Activated CD4-positive, alpha-beta T cell treated with anti-CD3 and anti-CD28 coated beads, Interleukin-2, amount 10 ng/mL, durations not matched to agents 7 days and 5 days (primary cell): Measurements from ENCODE around the gene PIGN. TPM values are rescaled to one million over a fixed set of nuclear protein-coding genes. Genes with fewer than 3 reads are reported as not detected.

ENCODE experiments used
- CTCF ChIA-PET: fragments of 350-600 bp; sonication (Branson Sonifier 250); formaldehyde crosslinking; loops from one replicate; lab custom pipeline; 2021; ENCODE audit warnings: antibody characterized with exemption; lab: Charles Lee
- POLR2A ChIA-PET: fragments of 350-600 bp; sonication (Branson Sonifier 250); formaldehyde crosslinking; loops from one replicate; lab custom pipeline; 2021; ENCODE audit warnings: antibody characterized with exemption; lab: Charles Lee
- DNase-seq: peaks from one replicate; pipeline ENCODE4 v3.0.0-alpha.2; 2020
- H3K27ac Mint-ChIP-seq: one replicate; pipeline ENCODE4 v1.8.0; 2021; ENCODE audit warnings: mild to moderate bottlenecking, moderate library complexity, mixed read lengths
- H3K27me3 Mint-ChIP-seq: one replicate; pipeline ENCODE4 v1.8.0; 2021; ENCODE audit warnings: mixed read lengths
- H3K36me3 Mint-ChIP-seq: one replicate; pipeline ENCODE4 v1.8.0; 2021; ENCODE audit warnings: low read depth, mixed read lengths
- H3K4me1 Mint-ChIP-seq: one replicate; pipeline ENCODE4 v1.8.0; 2021; ENCODE audit warnings: mixed read lengths
- H3K4me3 Mint-ChIP-seq: one replicate; pipeline ENCODE4 v1.8.0; 2021; ENCODE audit warnings: mild to moderate bottlenecking, moderate library complexity, mixed read lengths
- H3K9me3 Mint-ChIP-seq: one replicate; pipeline ENCODE4 v1.8.0; 2021; ENCODE audit warnings: mixed read lengths
- total RNA-seq, 2 experiments: library from RNA; stranded (reverse); gene quantifications; one replicate each; pipeline ENCODE4 v1.2.3, GENCODE V29; 2021

Gene PIGN
- total RNA-seq, 2 experiments from 2014 or later = 28.5 to 31.8 TPM

DNA sequence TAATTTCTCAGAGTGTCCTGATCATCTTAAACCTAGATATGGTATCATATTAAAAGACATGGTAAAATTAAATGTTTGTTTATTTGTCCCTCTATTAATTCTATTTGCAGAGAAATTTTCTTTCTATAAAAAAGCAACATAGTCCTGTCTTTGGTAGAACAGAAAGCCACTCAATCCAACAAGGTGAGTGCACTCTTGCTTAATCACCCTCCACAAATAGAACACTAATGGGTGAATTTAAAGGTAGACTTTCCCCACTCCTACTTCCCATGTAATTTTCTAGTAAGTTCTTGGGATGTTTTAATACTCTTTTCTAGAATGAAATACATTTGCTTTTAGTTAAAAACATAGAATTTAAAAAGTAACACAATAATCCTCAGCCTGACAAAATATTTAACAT, 97.7 kb downstream of the PIGN start:
- Mint-ChIP-seq H3K36me3 (peaks cover 19% of the 10 kb centered on the region), H3K27ac (no peak overlapping the region), H3K4me3 (no peak overlapping the region), H3K9me3 (no peaks in the 10 kb centered on the region), H3K27me3 (no peaks in the 10 kb centered on the region), H3K4me1 (peaks cover 19% of the 10 kb centered on the region)
- no peak for DNase-seq
- ChIA-PET POLR2A (no interaction called here), CTCF (no interaction called here)

DNA sequence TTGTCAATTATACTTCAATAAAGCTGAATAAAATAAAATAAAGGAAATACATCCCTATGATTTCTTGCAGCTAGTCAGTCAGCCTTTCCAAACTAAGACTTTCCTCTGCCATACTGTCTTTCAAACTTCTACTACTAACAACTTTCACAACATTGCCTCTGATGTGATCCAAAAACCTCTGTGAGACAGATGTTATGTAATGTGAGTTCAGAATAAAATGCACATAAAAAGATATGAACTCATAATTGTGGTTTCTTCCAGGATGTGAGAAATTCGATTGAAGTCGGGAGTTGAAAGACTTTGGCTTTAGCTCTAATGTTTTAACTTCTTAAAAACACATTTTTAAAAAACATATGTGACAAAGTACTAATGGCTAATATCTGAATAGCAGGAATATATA, 98.7 kb downstream of the PIGN start:
- Mint-ChIP-seq H3K4me1 (peaks cover 19% of the 10 kb centered on the region), H3K27me3 (no peaks in the 10 kb centered on the region), H3K36me3 (peaks cover 19% of the 10 kb centered on the region), H3K9me3 (no peaks in the 10 kb centered on the region), H3K4me3 (no peak overlapping the region), H3K27ac (no peak overlapping the region)
- DNase-seq = no peak
- POLR2A ChIA-PET = no interaction called here
- CTCF ChIA-PET = no interaction called here

DNA sequence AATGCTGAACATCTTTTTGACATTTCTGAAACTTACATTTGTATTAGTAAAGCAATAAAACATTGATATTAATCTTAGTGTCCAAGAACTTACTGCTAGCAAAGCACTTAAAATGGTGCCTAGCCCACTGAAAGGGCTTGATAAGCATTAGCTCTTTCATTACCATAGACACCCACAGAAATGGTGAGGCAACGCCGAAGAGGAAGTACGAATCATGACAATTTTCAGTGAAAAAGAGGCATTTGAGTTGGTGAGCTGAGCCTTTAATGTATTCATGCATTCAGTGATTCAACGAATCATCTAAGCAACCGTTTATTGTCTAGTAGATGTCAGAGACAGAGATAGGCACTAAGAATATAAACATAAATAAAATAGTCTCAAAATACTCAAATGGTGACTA, 101.1 kb downstream of the PIGN start:
- no peak for DNase-seq

DNA sequence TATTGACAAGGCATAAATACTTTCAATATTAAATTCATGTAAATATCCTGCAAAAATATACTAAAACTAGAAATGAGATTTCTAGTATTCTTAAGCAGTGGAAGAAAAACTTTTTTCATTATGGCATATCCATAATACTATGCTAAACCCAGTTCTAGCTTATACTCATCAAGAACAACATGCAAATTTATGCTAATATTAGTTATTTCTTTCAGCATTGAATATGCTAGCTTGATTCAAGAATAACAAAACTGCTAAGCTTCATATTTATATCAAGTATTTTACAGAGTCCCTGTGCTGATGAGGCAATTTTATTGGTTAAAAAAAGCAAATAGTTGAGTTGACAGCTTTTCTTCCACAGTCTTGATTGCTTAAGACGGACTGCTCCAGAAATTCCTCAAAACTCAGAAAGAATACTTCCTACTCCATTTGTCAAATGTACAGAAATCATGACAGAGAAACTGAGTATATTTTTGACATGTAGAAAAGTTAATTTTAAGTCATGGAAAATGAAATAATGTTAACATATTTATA, 105.0 kb downstream of the PIGN start:
- H3K4me1 Mint-ChIP-seq = peaks cover 3% of the 10 kb centered on the region
- ChIA-PET CTCF (no interaction called here), POLR2A (no interaction called here)
- DNase-seq = no peak
- peaks cover 10% of the 10 kb centered on the region for H3K36me3 Mint-ChIP-seq
- no peak overlapping the region for H3K27ac Mint-ChIP-seq
- H3K27me3 Mint-ChIP-seq = no peaks in the 10 kb centered on the region
- no peaks in the 10 kb centered on the region for H3K9me3 Mint-ChIP-seq
- H3K4me3 Mint-ChIP-seq = no peak overlapping the region

More for the DNA sequence above, 101.1 kb downstream of the PIGN start:
- H3K4me3 Mint-ChIP-seq = no peak overlapping the region
- H3K4me1 Mint-ChIP-seq = peaks cover 19% of the 10 kb centered on the region
- H3K27me3 Mint-ChIP-seq = no peaks in the 10 kb centered on the region
- peaks cover 19% of the 10 kb centered on the region for H3K36me3 Mint-ChIP-seq
- no peak overlapping the region for H3K27ac Mint-ChIP-seq
- POLR2A ChIA-PET = no interaction called here
- H3K9me3 Mint-ChIP-seq = no peaks in the 10 kb centered on the region
- CTCF ChIA-PET = no interaction called here

DNA sequence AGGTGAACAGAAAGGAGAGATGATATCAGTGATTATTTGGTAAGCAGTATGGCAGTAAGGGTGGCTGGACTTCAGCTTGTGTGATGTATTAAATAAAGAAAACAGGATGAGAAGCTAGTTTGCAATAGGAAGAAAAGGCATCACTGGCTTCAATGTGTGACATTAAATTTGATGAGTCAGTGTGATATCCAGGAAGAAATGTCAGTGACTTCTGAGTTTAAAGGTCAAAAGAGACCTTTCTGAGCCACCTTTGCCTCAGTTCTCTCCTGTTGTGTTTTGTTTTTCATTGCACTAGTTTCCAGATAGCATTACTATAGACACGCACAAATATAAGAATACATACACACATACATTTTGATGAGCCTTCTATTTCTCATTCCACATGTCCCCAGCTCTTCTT, 105.6 kb downstream of the PIGN start:
- CTCF ChIA-PET = no interaction called here

DNA sequence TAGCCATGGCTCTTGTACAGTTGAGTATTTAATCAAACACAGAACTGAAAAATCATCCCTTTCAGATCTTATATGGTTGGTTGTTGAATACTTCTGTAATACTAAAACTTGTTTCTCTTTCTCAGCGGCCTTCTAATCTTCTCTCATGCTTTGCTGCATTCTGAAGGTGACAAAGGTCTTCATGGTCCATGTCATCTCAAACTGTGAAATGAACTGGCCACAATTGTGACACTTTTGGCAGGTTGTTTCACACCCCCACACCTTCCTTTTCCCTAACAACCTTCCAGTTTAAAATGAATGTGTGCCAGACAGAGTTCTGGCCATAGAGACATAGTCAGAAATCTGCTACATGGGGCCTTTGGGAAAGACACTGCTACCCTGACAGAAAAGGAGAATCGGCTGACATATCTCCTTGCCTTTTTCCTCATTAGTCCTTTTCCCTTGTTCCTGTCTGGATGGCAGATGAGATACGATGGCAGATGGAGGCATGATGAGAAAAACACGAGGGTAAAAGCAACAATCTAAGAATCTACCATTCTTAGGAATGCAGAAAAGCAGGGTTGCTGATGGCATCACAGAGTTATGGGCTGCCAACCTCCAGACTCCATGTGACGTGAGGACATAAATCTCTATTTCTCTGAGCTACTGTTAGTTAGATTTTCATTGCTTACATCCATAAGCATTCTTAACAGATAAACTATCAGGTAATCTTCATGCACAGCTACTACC, 106.5 kb downstream of the PIGN start:
- Mint-ChIP-seq H3K27me3 (no peaks in the 10 kb centered on the region), H3K36me3 (no peaks in the 10 kb centered on the region), H3K27ac (no peak overlapping the region), H3K9me3 (no peaks in the 10 kb centered on the region), H3K4me1 (no peaks in the 10 kb centered on the region), H3K4me3 (no peak overlapping the region)
- ChIA-PET POLR2A (no interaction called here), CTCF (interaction anchor here (0.6 kb wide), 1 partner anchor 26 kb away, joined by 4 read pairs; no protein-coding TSS in a partner anchor)
- no peak for DNase-seq

More for the DNA sequence above, 105.6 kb downstream of the PIGN start:
- no peak for DNase-seq
- POLR2A ChIA-PET = no interaction called here
- no peak overlapping the region for H3K4me3 Mint-ChIP-seq
- no peaks in the 10 kb centered on the region for H3K27me3 Mint-ChIP-seq
- H3K4me1 Mint-ChIP-seq = no peaks in the 10 kb centered on the region
- no peaks in the 10 kb centered on the region for H3K9me3 Mint-ChIP-seq
- H3K27ac Mint-ChIP-seq = no peak overlapping the region
- H3K36me3 Mint-ChIP-seq = peaks cover 6% of the 10 kb centered on the region

DNA sequence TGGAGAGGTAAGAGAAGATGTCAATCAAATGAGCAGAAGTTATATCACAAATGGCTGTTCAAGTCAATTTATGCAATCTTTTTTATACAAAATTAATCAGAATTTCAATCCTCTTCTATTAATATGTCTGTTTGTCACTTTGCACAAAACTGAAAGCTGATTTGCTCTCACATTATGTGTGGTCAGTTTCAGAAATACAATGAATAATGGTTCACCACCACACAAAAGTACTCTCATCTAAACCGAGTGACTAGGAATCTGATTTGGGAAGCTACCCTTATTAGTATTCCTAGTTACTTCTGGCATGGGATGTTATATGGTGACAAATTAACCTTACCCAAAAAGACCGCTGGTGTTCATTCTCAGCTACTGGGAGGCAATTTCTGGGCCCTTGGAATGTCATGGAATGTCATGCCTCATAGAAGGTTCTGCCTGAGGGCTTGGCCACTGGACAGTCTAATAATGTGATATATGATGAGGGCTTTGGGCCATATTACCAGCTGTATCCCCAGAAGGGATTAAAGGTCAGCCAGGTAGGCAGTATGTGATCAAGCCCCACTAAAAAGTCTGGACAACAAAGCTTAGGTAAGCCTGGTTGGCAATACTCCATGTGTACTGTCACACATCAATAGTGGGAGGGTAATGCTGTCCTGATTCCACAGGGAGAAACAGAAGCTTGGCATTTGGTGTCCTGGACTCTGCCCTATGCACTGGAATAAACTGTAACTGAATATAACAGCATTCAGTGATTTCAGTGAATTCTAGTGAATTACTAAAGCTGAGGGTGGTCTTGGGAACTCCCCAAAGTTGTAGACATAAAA, 113.2 kb downstream of the PIGN start:
- ChIA-PET POLR2A (no interaction called here), CTCF (no interaction called here)
- H3K27me3 Mint-ChIP-seq = no peaks in the 10 kb centered on the region
- H3K27ac Mint-ChIP-seq = no peak overlapping the region
- H3K4me1 Mint-ChIP-seq = no peaks in the 10 kb centered on the region
- H3K36me3 Mint-ChIP-seq = peaks cover 1% of the 10 kb centered on the region
- no peak overlapping the region for H3K4me3 Mint-ChIP-seq
- no peaks in the 10 kb centered on the region for H3K9me3 Mint-ChIP-seq
- no peak for DNase-seq

DNA sequence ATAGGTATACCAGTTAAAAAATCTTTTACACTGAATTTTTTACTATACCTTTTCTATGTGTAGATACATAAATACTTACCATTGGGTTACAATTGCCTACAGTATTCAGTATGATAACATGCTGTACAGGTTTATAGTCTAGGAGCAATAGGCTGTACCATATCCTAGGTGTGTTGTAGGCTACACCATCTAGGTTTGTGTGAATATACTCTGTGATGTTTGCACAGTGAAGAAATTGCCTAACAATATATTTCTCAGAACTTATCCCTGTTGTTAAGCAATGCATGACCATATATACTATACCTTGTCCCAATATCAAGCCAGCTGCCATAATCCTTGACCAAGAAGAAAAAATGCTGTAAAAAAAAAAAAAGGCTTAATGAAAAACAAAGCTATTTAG, 114.5 kb downstream of the PIGN start:
- no peaks in the 10 kb centered on the region for H3K27me3 Mint-ChIP-seq
- CTCF ChIA-PET = no interaction called here
- H3K4me1 Mint-ChIP-seq = no peaks in the 10 kb centered on the region
- H3K9me3 Mint-ChIP-seq = no peaks in the 10 kb centered on the region
- peaks cover 1% of the 10 kb centered on the region for H3K36me3 Mint-ChIP-seq
- no peak for DNase-seq
- H3K27ac Mint-ChIP-seq = no peak overlapping the region
- POLR2A ChIA-PET = no interaction called here
- no peak overlapping the region for H3K4me3 Mint-ChIP-seq

DNA sequence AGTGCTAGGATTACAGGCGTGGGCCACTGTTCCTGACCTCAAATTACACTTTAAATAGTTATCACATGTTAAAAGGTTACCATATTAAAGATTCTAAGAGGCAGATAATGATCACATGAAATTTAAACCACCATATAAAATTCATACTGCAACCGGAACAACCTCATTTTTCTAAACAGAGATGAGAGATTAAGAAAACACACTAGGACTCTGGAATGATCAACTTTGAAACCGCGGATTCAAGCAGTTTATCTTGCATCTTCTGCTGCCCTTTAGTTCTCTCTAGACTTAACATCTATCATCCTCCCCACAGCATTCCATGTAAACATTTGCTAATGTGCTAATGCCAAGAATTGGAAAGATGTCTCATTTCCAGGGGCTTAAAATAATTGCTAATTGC, 115.8 kb downstream of the PIGN start:
- POLR2A ChIA-PET = no interaction called here
- Mint-ChIP-seq H3K4me1 (no peaks in the 10 kb centered on the region), H3K4me3 (no peak overlapping the region), H3K9me3 (peaks cover 3% of the 10 kb centered on the region), H3K27ac (no peak overlapping the region), H3K27me3 (no peaks in the 10 kb centered on the region), H3K36me3 (peaks cover 1% of the 10 kb centered on the region)
- CTCF ChIA-PET = no interaction called here
- no peak for DNase-seq

DNA sequence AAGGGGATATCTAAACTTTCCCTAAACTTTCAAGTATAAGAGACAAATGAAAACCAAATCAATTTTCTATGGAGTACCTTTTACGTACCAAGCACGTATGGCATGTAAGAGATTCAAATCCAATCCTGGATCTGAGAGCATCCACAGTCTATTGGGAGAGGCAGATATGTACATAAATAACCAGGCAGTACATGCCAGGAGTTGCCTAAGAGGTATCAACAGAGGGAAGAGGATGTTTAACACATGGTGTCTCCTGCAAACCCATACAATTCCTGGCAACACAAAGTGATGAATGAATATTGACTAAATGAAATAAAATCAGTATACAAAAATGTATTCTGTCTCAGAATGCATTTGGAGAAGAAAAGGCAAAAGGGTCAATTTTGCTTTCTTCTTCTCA, 116.6 kb downstream of the PIGN start:
- H3K4me3 Mint-ChIP-seq = no peak overlapping the region
- POLR2A ChIA-PET = no interaction called here
- H3K9me3 Mint-ChIP-seq = peaks cover 3% of the 10 kb centered on the region

DNA sequence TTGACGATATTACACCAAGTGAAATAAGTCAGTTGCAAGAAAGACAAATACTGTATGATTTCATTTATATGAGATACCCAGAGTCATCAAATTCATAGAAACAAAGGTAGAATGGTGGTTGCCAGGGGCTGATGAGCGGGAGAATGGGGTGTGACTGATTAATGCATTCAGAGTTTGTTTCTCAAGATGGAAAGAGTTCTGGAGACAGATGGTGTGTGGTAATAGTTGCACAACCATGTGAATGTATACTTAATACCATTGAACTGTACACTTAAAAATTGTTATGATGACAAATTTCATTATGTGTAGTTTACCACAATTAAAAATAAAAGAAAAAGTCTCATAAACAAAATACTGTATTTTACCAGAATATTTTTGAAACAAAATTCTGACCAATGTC, 117.3 kb downstream of the PIGN start:
- no peak overlapping the region for H3K4me3 Mint-ChIP-seq
- CTCF ChIA-PET = no interaction called here
- H3K27me3 Mint-ChIP-seq = no peaks in the 10 kb centered on the region
- DNase-seq = no peak
- H3K27ac Mint-ChIP-seq = no peak overlapping the region
- H3K4me1 Mint-ChIP-seq = no peaks in the 10 kb centered on the region
- peaks cover 3% of the 10 kb centered on the region for H3K9me3 Mint-ChIP-seq
- POLR2A ChIA-PET = no interaction called here
- peaks cover 1% of the 10 kb centered on the region for H3K36me3 Mint-ChIP-seq

More for the DNA sequence above, 116.6 kb downstream of the PIGN start:
- no peak overlapping the region for H3K27ac Mint-ChIP-seq
- no peak for DNase-seq
- H3K36me3 Mint-ChIP-seq = peaks cover 1% of the 10 kb centered on the region
- H3K27me3 Mint-ChIP-seq = no peaks in the 10 kb centered on the region
- no peaks in the 10 kb centered on the region for H3K4me1 Mint-ChIP-seq
- CTCF ChIA-PET = no interaction called here

DNA sequence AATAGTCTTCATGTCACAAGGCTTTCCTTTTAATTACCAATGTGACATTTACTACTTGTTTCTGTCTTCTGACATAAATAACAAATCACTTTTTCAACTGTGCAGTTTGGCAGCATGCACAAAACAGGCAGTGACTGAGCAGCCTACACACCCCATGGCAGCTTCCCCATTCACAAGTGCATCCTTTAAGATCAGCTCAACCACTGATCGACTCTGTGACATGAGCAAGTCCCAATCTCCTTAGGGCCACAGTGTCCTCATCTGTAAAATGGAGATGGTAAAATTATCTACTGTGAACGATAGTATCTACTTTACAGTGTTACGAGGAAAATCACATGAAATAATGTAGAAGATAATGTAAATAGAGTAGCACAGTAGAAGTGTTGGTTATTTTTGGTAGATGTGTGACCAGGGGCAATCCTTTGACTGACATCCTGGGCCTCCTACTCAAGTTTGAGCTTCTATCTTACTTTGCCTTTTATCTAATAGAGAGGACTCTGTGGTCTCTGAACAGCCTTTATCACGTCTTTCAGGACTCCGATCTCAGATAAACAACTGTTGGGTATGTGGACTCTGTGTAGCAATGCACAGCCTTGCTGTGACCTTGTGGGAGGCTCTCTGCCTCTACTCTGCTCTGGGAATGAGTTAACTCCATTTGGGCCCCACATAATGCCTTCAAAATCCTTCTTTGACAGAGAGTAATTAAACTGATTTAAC, 120.6 kb downstream of the PIGN start:
- Mint-ChIP-seq H3K4me3 (no peak overlapping the region), H3K36me3 (no peaks in the 10 kb centered on the region), H3K27me3 (no peaks in the 10 kb centered on the region), H3K4me1 (no peaks in the 10 kb centered on the region), H3K9me3 (peaks cover 3% of the 10 kb centered on the region), H3K27ac (no peak overlapping the region)
- POLR2A ChIA-PET = no interaction called here
- DNase-seq = no peak
- CTCF ChIA-PET = no interaction called here

DNA sequence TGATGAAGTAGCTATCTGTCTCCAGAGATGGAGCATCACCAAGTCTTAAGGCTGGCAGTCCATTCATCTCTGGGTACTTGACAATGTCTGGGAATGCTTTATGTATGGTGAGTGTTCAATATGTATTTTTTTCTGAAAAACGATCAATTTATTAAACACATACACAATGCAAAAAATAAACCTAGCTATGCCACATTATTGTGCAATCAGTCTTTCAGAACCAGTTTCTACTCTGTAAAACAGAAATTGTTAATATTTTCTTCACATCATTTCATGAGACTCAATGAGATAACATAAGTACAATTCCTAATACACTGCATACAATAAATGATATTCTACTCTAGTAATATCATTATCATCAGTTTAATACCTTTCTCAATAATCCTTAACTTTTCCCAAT, 122.5 kb downstream of the PIGN start:
- H3K27ac Mint-ChIP-seq = no peak overlapping the region
- no peak overlapping the region for H3K4me3 Mint-ChIP-seq
- peaks cover 5% of the 10 kb centered on the region for H3K36me3 Mint-ChIP-seq
- ChIA-PET POLR2A (no interaction called here), CTCF (no interaction called here)
- peaks cover 8% of the 10 kb centered on the region for H3K9me3 Mint-ChIP-seq
- no peaks in the 10 kb centered on the region for H3K4me1 Mint-ChIP-seq
- no peaks in the 10 kb centered on the region for H3K27me3 Mint-ChIP-seq
- no peak for DNase-seq
